HEK293T (cell line): Measurements from ENCODE around the gene CTNNA3.

ENCODE experiments used
- ARNT ChIP-seq: fragments of 450-650 bp; IDR thresholded peaks from 2 replicates; pipeline ENCODE4 v1.6.1; 2017; ENCODE audit warnings: mild to moderate bottlenecking
- BHLHE40 ChIP-seq: fragments of 450-650 bp; IDR thresholded peaks from 2 replicates; pipeline ENCODE4 v1.6.1; 2016; ENCODE audit warnings: mild to moderate bottlenecking, moderate library complexity, borderline replicate concordance
- CTBP1 ChIP-seq: fragments of 450-650 bp; IDR thresholded peaks from 2 replicates; pipeline ENCODE4 v1.6.1; 2016; ENCODE audit warnings: borderline replicate concordance
- ELF4 ChIP-seq: fragments of 450-650 bp; IDR thresholded peaks from 2 replicates; pipeline ENCODE4 v1.6.1; 2017; ENCODE audit warnings: antibody characterized with exemption
- FOXA1 ChIP-seq: fragments of 450-650 bp; IDR thresholded peaks from 2 replicates; pipeline ENCODE4 v1.6.1; 2016; ENCODE audit warnings: mild to moderate bottlenecking
- FOXK2 ChIP-seq: fragments of 450-650 bp; IDR thresholded peaks from 2 replicates; pipeline ENCODE4 v1.6.1; 2016; ENCODE audit warnings: mild to moderate bottlenecking
- FOXM1 ChIP-seq: fragments of 450-650 bp; IDR thresholded peaks from 2 replicates; pipeline ENCODE4 v1.6.1; 2017; ENCODE audit warnings: mild to moderate bottlenecking, borderline replicate concordance
- HDGF ChIP-seq: fragments of 450-650 bp; IDR thresholded peaks from 2 replicates; pipeline ENCODE4 v1.6.1; 2017; ENCODE audit warnings: antibody characterized with exemption, borderline replicate concordance
- L3MBTL2 ChIP-seq: fragments of 450-650 bp; conservative IDR thresholded peaks from 2 replicates; pipeline ENCODE4 v1.6.1; 2016; ENCODE audit warnings: mild to moderate bottlenecking
- SP1 ChIP-seq: fragments of 450-650 bp; IDR thresholded peaks from 2 replicates; pipeline ENCODE4 v1.6.1; 2017
- SUZ12 ChIP-seq: fragments of 450-650 bp; IDR thresholded peaks from 2 replicates; pipeline ENCODE4 v1.6.1; 2016; ENCODE audit warnings: mild to moderate bottlenecking
- ZNF384 ChIP-seq: fragments of 450-650 bp; IDR thresholded peaks from 2 replicates; pipeline ENCODE4 v1.6.1; 2016
- TF ChIP-seq, protein P1 (sequence below): fragments of 450-650 bp; IDR thresholded peaks from 2 replicates; pipeline ENCODE4 v1.6.1; 2016

DNA sequence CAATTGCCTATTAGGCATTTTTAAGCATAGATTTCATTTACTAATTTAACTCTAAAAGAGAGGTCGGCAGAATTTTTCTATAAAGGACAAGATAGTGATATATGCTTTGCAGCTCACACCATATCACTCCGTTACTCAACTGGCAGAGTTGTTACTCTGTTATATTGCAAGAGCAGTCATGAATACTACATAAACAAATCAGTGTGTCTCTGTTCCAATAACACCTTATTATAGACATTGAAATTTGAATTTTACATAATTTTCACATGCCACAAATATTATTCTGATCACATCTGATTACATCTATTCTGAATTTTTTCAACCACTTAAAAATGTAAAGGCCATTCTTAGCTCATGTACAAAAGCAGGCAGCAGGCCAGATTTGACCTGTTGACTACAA is 1624.1 kb downstream of the CTNNA3 start:
- no peak for TF ChIP-seq FOXK2
- TF ChIP-seq FOXM1: no peak
- no peak for TF ChIP-seq HDGF
- no peak for TF ChIP-seq SP1
- no peak for TF ChIP-seq ELF4
- no peak for TF ChIP-seq L3MBTL2
- no peak for TF ChIP-seq ZNF384
- TF ChIP-seq FOXA1: no peak
- no peak for TF ChIP-seq SUZ12
- TF ChIP-seq, protein P1, sequence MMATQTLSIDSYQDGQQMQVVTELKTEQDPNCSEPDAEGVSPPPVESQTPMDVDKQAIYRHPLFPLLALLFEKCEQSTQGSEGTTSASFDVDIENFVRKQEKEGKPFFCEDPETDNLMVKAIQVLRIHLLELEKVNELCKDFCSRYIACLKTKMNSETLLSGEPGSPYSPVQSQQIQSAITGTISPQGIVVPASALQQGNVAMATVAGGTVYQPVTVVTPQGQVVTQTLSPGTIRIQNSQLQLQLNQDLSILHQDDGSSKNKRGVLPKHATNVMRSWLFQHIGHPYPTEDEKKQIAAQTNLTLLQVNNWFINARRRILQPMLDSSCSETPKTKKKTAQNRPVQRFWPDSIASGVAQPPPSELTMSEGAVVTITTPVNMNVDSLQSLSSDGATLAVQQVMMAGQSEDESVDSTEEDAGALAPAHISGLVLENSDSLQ: no peak
- no peak for TF ChIP-seq CTBP1
- no peak for TF ChIP-seq BHLHE40
- TF ChIP-seq ARNT: no peak
